Esophagus squamous epithelium (tissue), 5 donors: ENCODE measurements around the gene KIF14. TPM values are rescaled to one million over a fixed set of nuclear protein-coding genes. Genes with fewer than 3 reads are reported as not detected.
A peak's percentile ranks its signal among the peaks of the same experiment; 100 is the strongest.

Source experiments
- DNase-seq: peaks from one replicate; lab custom pipeline; 2025; lab: John Stamatoyannopoulos, UW
- H3K27ac ChIP-seq, 4 donors: fragments of 200-600 bp; sonication (generic); one replicate each; pipeline ENCODE4 v1.5.1; 2016 to 2019; ENCODE audit warnings: mild to moderate bottlenecking in 1 of 4
- H3K27me3 ChIP-seq, 4 donors: fragments of 200-600 bp; sonication (generic); 1 replicate in 3 of 4; 2 replicates in 1 of 4; pipeline versions ENCODE4 v1.5.1 to v1.6.0; 2017 to 2021; ENCODE audit warnings: antibody characterized with exemption in 1 of 4
- H3K36me3 ChIP-seq, 3 donors: fragments of 200-600 bp; sonication (generic); one replicate each; pipeline ENCODE4 v1.5.1; 2016 to 2019
- H3K4me1 ChIP-seq, 3 donors: fragments of 200-600 bp; sonication (generic); one replicate each; pipeline ENCODE4 v1.5.1; 2017 to 2019
- H3K4me3 ChIP-seq, 4 donors: fragments of 200-600 bp; sonication (generic); 1 replicate in 3 of 4; 2 replicates in 1 of 4; pipeline ENCODE4 v1.5.1; 2016 to 2019; ENCODE audit warnings: mild to moderate bottlenecking in 2 of 4, moderate library complexity in 1 of 4
- H3K9me3 ChIP-seq, 3 donors: fragments of 200-600 bp; sonication (generic); one replicate each; pipeline ENCODE4 v1.5.1; 2016 to 2019
- POLR2A ChIP-seq, 4 donors: fragments of 450-650 bp; IDR thresholded peaks; one replicate each; pipeline ENCODE4 v1.6.1; 2017; ENCODE audit warnings: antibody characterized with exemption in 4 of 4, mild to moderate bottlenecking in 4 of 4, moderate library complexity in 3 of 4
- WGBS, 2 donors: methylation state at CpG; one replicate each; pipeline ENCODE4 v1.1.5; 2018; 5-methylcytosine and 5-hydroxymethylcytosine counted together
- intact Hi-C: fragments of 100-400 bp; cut with DNase I; formaldehyde crosslinking; loops from one replicate; pipeline ENCODE4 v1.15.0; 2022
- total RNA-seq, 4 donors: library from RNA; depleted of rRNA; stranded (reverse); fragments of >200 nt; gene quantifications; one replicate each; pipeline ENCODE4 v1.1.0, GENCODE V29; 2016
- TF ChIP-seq, protein P1 (sequence below), 6 experiments: fragments of 450-650 bp in 4 of 6; fragments of 200-600 bp in 2 of 6; sonication (generic) in 2 of 6; IDR thresholded peaks; one replicate each; pipeline ENCODE4 v1.5.1; 2016 to 2019; ENCODE audit warnings: antibody characterized with exemption in 6 of 6, mild to moderate bottlenecking in 4 of 6, moderate library complexity in 4 of 6
- donor health status: DM: yes; HTN: yes; CAD: no.

Gene KIF14
- total RNA-seq, 4 donors from 2014 or later, result 1.5 to 5.8 (median 3.1) TPM

DNA sequence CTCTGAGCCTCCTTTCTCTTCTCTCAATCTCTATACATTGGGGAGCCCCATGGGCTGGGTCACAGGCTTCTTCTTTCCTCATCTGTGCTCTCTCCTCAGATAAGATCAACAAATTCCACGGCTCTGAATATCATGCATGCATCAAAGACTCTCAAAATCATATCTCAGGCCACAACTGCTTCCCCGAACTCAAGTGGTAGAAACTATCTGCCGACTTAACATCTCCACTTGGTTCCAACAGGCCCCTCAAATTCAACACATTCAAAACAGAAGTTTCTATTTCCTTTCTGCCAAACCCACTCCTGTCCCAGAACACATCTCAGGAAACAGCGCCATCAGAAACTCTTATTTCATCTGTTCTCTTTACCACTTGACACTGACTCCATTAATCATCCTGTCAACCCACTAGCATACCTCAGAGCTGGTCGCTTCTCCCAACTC, 32.5 kb upstream of the KIF14 start:
- peaks cover 0 to 100% (median 20%) of the 10 kb centered on the region in 3 donors for H3K36me3 ChIP-seq
- 60 to 76% methylated on average over 5 of the region's 5 CpGs for WGBS, 2 donors
- no peak overlapping the region for H3K4me3 ChIP-seq
- H3K27me3 ChIP-seq, result no peaks in the 10 kb centered on the region
- H3K4me1 ChIP-seq, result peaks cover 0 to 6% (median 0%) of the 10 kb centered on the region in 3 donors
- intact Hi-C loops, result no loop called here
- H3K9me3 ChIP-seq, result no peaks in the 10 kb centered on the region
- TF ChIP-seq, protein P1, sequence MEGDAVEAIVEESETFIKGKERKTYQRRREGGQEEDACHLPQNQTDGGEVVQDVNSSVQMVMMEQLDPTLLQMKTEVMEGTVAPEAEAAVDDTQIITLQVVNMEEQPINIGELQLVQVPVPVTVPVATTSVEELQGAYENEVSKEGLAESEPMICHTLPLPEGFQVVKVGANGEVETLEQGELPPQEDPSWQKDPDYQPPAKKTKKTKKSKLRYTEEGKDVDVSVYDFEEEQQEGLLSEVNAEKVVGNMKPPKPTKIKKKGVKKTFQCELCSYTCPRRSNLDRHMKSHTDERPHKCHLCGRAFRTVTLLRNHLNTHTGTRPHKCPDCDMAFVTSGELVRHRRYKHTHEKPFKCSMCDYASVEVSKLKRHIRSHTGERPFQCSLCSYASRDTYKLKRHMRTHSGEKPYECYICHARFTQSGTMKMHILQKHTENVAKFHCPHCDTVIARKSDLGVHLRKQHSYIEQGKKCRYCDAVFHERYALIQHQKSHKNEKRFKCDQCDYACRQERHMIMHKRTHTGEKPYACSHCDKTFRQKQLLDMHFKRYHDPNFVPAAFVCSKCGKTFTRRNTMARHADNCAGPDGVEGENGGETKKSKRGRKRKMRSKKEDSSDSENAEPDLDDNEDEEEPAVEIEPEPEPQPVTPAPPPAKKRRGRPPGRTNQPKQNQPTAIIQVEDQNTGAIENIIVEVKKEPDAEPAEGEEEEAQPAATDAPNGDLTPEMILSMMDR (IDR thresholded peaks at IDR 0.05), result no peak
- TF ChIP-seq POLR2A (IDR thresholded peaks at IDR 0.05), result no peak
- no peak for DNase-seq
- H3K27ac ChIP-seq, result no peak overlapping the region

DNA sequence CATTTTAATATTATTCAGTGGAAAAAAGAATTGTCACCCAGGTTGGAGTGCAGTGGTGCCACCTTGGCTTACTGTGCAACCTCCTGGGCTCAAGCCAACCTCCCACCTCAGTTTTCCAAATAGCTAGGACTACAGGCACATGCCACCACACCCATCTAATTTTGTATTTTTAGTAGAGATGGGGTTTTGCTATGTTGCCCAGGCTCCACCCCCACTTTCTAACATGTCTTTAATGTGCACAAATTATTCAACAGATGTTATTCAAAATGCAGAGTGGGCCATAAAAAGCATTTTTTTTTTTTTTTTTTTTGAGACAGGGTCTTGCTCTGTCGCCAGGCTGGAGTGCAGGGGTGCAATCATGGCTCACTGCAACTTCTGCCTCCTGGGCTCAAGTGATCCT, 31.8 kb upstream of the KIF14 start:
- no peaks in the 10 kb centered on the region for H3K27me3 ChIP-seq
- H3K27ac ChIP-seq, result no peak overlapping the region
- H3K4me3 ChIP-seq, result no peak overlapping the region
- DNase-seq, result no peak
- H3K36me3 ChIP-seq, result peaks cover 0 to 100% (median 17%) of the 10 kb centered on the region in 3 donors
- H3K4me1 ChIP-seq, result peaks cover 0 to 6% (median 0%) of the 10 kb centered on the region in 3 donors
- no peaks in the 10 kb centered on the region for H3K9me3 ChIP-seq
- WGBS, 2 donors, result 100% methylated on average over 1 of the region's 1 CpG
- intact Hi-C loops, result no loop called here
- TF ChIP-seq POLR2A (IDR thresholded peaks at IDR 0.05), result no peak
- TF ChIP-seq, protein P1 (IDR thresholded peaks at IDR 0.05), result no peak

DNA sequence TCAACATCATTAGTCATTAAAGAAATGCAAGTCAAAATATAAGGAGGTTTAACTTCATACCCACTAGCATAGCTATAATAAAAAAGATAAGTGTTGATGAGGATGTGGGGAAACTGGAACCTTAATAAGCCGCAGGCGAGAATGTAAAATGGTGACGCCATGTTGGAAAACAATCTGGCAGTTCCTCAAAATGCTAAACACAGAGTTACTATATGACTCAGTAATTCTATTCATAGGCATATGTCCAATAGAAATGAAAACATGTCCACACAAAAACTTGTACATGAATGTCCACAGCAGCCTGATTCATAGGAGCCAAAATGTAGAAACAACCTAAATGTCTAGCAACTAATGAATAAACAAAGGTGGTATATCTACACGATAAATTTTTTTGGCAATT, 26.0 kb upstream of the KIF14 start:
- Histone ChIP-seq H3K4me3 (no peak overlapping the region), H3K9me3 (no peaks in the 10 kb centered on the region), H3K4me1 (peaks cover 0 to 22% (median 0%) of the 10 kb centered on the region in 3 donors), H3K36me3 (peaks cover 0 to 80% (median 10%) of the 10 kb centered on the region in 3 donors), H3K27me3 (no peaks in the 10 kb centered on the region), H3K27ac (peak overlapping the region in 2 of 4 donors; percentile 12 to 51)
- DNase-seq, result no peak
- TF ChIP-seq, protein P1 (IDR thresholded peaks at IDR 0.05), result no peak
- TF ChIP-seq POLR2A (IDR thresholded peaks at IDR 0.05), result no peak
- intact Hi-C loops, result no loop called here
- WGBS, 2 donors, result 38 to 51% methylated on average over 4 of the region's 4 CpGs

DNA sequence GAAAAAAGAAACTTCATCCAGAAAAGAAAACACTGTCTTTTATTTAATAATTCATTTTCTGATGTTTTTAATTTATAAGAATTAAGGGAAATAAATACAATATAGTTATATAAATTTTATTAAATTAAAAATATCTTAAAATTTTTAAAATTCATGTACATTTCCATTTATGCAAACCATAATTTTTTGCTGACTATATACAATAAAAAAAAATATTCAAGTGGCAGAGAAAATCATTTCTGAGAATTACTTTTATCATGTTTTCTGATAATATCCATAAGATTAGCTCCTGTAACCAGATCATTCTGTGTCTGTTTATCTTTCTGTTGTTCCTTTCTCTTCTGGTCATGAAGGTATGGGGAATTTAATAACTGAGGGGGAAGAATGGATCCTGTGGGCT, 23.5 kb upstream of the KIF14 start:
- Histone ChIP-seq H3K36me3 (peaks cover 0 to 55% (median 10%) of the 10 kb centered on the region in 3 donors), H3K27me3 (no peaks in the 10 kb centered on the region), H3K9me3 (no peaks in the 10 kb centered on the region), H3K4me1 (peaks cover 6 to 44% (median 15%) of the 10 kb centered on the region in 3 donors), H3K27ac (no peak overlapping the region), H3K4me3 (no peak overlapping the region)
- no peak for TF ChIP-seq POLR2A (IDR thresholded peaks at IDR 0.05)
- TF ChIP-seq, protein P1 (IDR thresholded peaks at IDR 0.05), result no peak
- DNase-seq, result no peak
- intact Hi-C loops, result no loop called here

DNA sequence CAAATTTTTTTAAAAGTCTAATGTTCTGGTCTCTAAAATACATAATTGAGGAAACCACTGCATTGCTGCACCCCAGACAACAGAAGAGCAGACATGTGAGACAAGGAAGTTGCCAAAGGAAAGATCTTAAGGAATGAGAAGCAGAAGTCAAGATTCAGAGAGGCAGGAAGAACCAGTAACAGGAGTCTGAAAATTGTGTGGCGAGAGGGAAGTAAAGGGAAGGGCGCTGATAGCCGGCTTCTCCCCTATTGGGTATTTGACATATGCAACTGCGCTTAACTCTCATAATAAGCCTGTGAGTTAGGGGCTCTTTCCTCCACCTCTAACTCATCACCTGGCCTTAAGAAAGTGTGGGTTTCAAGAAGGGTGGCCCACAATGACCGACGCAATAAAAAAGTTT, 21.9 kb upstream of the KIF14 start:
- WGBS, 2 donors, result 85 to 92% methylated on average over 6 of the region's 6 CpGs
- intact Hi-C loops, result no loop called here
- peak overlapping the region in 3 of 4 donors; percentile 22 to 85 (median 34) for H3K27ac ChIP-seq
- H3K27me3 ChIP-seq, result no peaks in the 10 kb centered on the region
- H3K9me3 ChIP-seq, result no peaks in the 10 kb centered on the region
- no peak for TF ChIP-seq POLR2A (IDR thresholded peaks at IDR 0.05)
- TF ChIP-seq, protein P1 (IDR thresholded peaks at IDR 0.05), result no peak
- peaks cover 6 to 44% (median 15%) of the 10 kb centered on the region in 3 donors for H3K4me1 ChIP-seq
- H3K36me3 ChIP-seq, result peaks cover 0 to 40% (median 0%) of the 10 kb centered on the region in 3 donors
- H3K4me3 ChIP-seq, result no peak overlapping the region
- no peak for DNase-seq
